ENCODE measurements around the gene CTSL.

Gene CTSL

GRCh38 chr9:87760529-87760928 lies 34.6 kb downstream of the CTSL start:
- no peak for TF ChIP-seq CTCF (IDR thresholded peaks at IDR 0.05; ENCODE audit: control extremely low read depth, extremely low read depth, low read depth, missing control alignments)
- CTCF ChIA-PET, result no interaction called here
- POLR2A ChIA-PET, result no interaction called here
- DNase-seq (ENCODE audit: extremely low spot score), result no peak

- no peak for DNase-seq (ENCODE audit: extremely low spot score)
- CTCF ChIA-PET, result no interaction called here
- POLR2A ChIA-PET, result no interaction called here
- no peak for TF ChIP-seq CTCF (IDR thresholded peaks at IDR 0.05; ENCODE audit: control extremely low read depth, extremely low read depth, low read depth, missing control alignments)
These were observed 37.4 kb downstream of the CTSL start for GRCh38 chr9:87763286-87763685.

GRCh38 chr9:87765521-87765920 lies 39.6 kb downstream of the CTSL start:
- TF ChIP-seq CTCF (IDR thresholded peaks at IDR 0.05; ENCODE audit: control extremely low read depth, extremely low read depth, low read depth, missing control alignments), result no peak
- POLR2A ChIA-PET, result no interaction called here
- no peak for DNase-seq (ENCODE audit: extremely low spot score)
- CTCF ChIA-PET, result no interaction called here

GRCh38 chr9:87766697-87767096 lies 40.8 kb downstream of the CTSL start:
- no peak for DNase-seq (ENCODE audit: extremely low spot score)
- CTCF ChIA-PET, result no interaction called here
- TF ChIP-seq CTCF (IDR thresholded peaks at IDR 0.05; ENCODE audit: control extremely low read depth, extremely low read depth, low read depth, missing control alignments), result no peak
- POLR2A ChIA-PET, result no interaction called here

GRCh38 chr9:87770616-87771315 lies 44.8 kb downstream of the CTSL start:
- no peak for DNase-seq (ENCODE audit: extremely low spot score)
- TF ChIP-seq CTCF (IDR thresholded peaks at IDR 0.05; ENCODE audit: control extremely low read depth, extremely low read depth, low read depth, missing control alignments), result no peak
- ChIA-PET POLR2A (no interaction called here), CTCF (no interaction called here)

- ChIA-PET POLR2A (no interaction called here), CTCF (no interaction called here)
- TF ChIP-seq CTCF (IDR thresholded peaks at IDR 0.05; ENCODE audit: control extremely low read depth, extremely low read depth, low read depth, missing control alignments), result no peak
- DNase-seq (ENCODE audit: extremely low spot score), result no peak
These were observed 45.5 kb downstream of the CTSL start for GRCh38 chr9:87771316-87772006.

Data from GM10248 (cell line).